HCT116 (cell line): ENCODE results near the gene SLC2A4. TPM values are rescaled to one million over a fixed set of nuclear protein-coding genes. Genes with fewer than 3 reads are reported as not detected.

Experiments used
- ATAC-seq: fragments of 200-7000 bp; cut with Tn5 transposase; 2 replicates; pipeline ENCODE4 v1.9.1; 2020; ENCODE audit warnings: mild to moderate bottlenecking, moderate library complexity
- BruUV-seq: library from RNA; stranded (reverse); fragments of 400-500 nt; replicated peaks from 2 replicates; lab custom pipeline; 2021; lab: Mats Ljungman, UMichigan
- CTCF ChIA-PET: fragments of 300-600 bp; sonication (Branson Sonifier 250); formaldehyde crosslinking; loops from one replicate; lab custom pipeline; 2021; ENCODE audit warnings: antibody characterized with exemption; lab: Charles Lee
- POLR2A ChIA-PET: fragments of 300-600, 350-600 bp; sonication (Branson Sonifier 250); formaldehyde crosslinking; loops from one replicate; lab custom pipeline; 2021; ENCODE audit warnings: antibody characterized with exemption; lab: Charles Lee
- RAD21 ChIA-PET, 2 experiments: fragments of 300-600 bp; sonication (Branson Sonifier 250); formaldehyde crosslinking; loops; one replicate each; lab custom pipeline; 2023; ENCODE audit warnings: low total read pairs in 2 of 2; ENCODE audit not compliant: uncharacterized antibody in 2 of 2, unreplicated experiment in 2 of 2, low non-redundant PET in 1 of 2; lab: Charles Lee
- DNase-seq: peaks from one replicate; pipeline ENCODE4 v3.0.0-alpha.2; 2010; ENCODE audit warnings: low read depth, low spot score
- H2AFZ ChIP-seq: fragments of 200-600 bp; shearing (Covaris generic), sonication (generic); 2 replicates; pipeline ENCODE4 v1.6.1; 2017; ENCODE audit warnings: low read depth, mixed run types, mixed read lengths, antibody characterized with exemption, low read length; ENCODE audit not compliant: poor library complexity, severe bottlenecking
- H3K27ac ChIP-seq: 2 replicates; pipeline ENCODE4 v1.5.1; 2012; ENCODE audit warnings: low read depth, low read length
- H3K27me3 ChIP-seq: fragments of 200-600 bp; sonication (generic); 2 replicates; pipeline ENCODE4 v1.6.1; 2016; ENCODE audit warnings: mixed run types, low read length, mixed read lengths; ENCODE audit not compliant: insufficient read depth
- H3K36me3 ChIP-seq, 2 experiments: fragments of 200-500 bp in 1 of 2; fragments of 200-600 bp in 1 of 2; sonication (Bioruptor generic) in 1 of 2; sonication (generic) in 1 of 2; 2 replicates each; pipeline versions ENCODE4 v1.5.1 to v1.6.1; 2014 to 2016; ENCODE audit warnings: low read length in 2 of 2, inconsistent platforms in 1 of 2, mixed read lengths in 1 of 2, mixed run types in 1 of 2; ENCODE audit not compliant: insufficient read depth in 2 of 2, control insufficient read depth in 1 of 2
- H3K4me1 ChIP-seq, 2 experiments: fragments of 200-600 bp in 1 of 2; sonication (generic) in 1 of 2; 2 replicates each; pipeline versions ENCODE4 v1.5.1 to v1.6.1; 2012 to 2017; ENCODE audit warnings: low read length in 2 of 2, inconsistent platforms in 1 of 2, mild to moderate bottlenecking in 1 of 2, mixed read lengths in 1 of 2, mixed run types in 1 of 2, moderate library complexity in 1 of 2; ENCODE audit not compliant: insufficient read depth in 2 of 2, control insufficient read depth in 1 of 2
- H3K4me2 ChIP-seq: fragments of 200-600 bp; sonication (generic); 2 replicates; pipeline ENCODE4 v1.6.1; 2017; ENCODE audit warnings: mixed run types, low read length, mixed read lengths
- H3K4me3 ChIP-seq, 2 experiments: fragments of 200-600 bp in 1 of 2; sonication (generic) in 1 of 2; replicated peaks in 1 of 2; 2 replicates each; pipeline ENCODE4 v1.5.1; 2011 to 2016; ENCODE audit warnings: low read length in 2 of 2, control low read depth in 1 of 2, low read depth in 1 of 2, mild to moderate bottlenecking in 1 of 2, mixed read lengths in 1 of 2, mixed run types in 1 of 2
- H3K79me2 ChIP-seq: fragments of 200-600 bp; sonication (generic); 2 replicates; pipeline ENCODE4 v1.6.1; 2017; ENCODE audit warnings: mild to moderate bottlenecking, mixed run types, low read length, moderate library complexity, mixed read lengths; ENCODE audit not compliant: insufficient read depth
- H3K9ac ChIP-seq: fragments of 200-600 bp; sonication (generic); 2 replicates; pipeline ENCODE4 v1.6.1; 2016; ENCODE audit warnings: low read length, mixed read lengths
- H3K9me2 ChIP-seq: fragments of 200-600 bp; sonication (generic), shearing (Covaris generic); 2 replicates; pipeline ENCODE4 v1.6.1; 2017; ENCODE audit warnings: mixed run types, mild to moderate bottlenecking, moderate library complexity; ENCODE audit not compliant: insufficient read depth
- H3K9me3 ChIP-seq, 2 experiments: fragments of 200-500 bp in 1 of 2; fragments of 200-600 bp in 1 of 2; sonication (Bioruptor generic) in 1 of 2; sonication (generic) in 1 of 2; 2 replicates each; pipeline ENCODE4 v1.6.1; 2014 to 2017; ENCODE audit warnings: low read length in 2 of 2, mixed read lengths in 2 of 2, inconsistent platforms in 1 of 2, low read depth in 1 of 2, mild to moderate bottlenecking in 1 of 2, mixed run types in 1 of 2, moderate library complexity in 1 of 2; ENCODE audit not compliant: control insufficient read depth in 1 of 2, insufficient read depth in 1 of 2
- H4K20me1 ChIP-seq: fragments of 200-600 bp; sonication (generic), shearing (Covaris generic); 2 replicates; pipeline ENCODE4 v1.6.1; 2017; ENCODE audit warnings: mixed run types, mild to moderate bottlenecking, moderate library complexity; ENCODE audit not compliant: insufficient read depth
- ATF3 ChIP-seq: IDR thresholded peaks from 2 replicates; pipeline ENCODE4 v1.6.1; 2012
- EGR1 ChIP-seq: IDR thresholded peaks from 2 replicates; pipeline ENCODE4 v1.6.1; 2012; ENCODE audit warnings: low read depth
- EZH2phosphoT487 ChIP-seq: fragments of 200-600 bp; IDR thresholded peaks from 2 replicates; pipeline ENCODE4 v1.6.1; 2018; ENCODE audit warnings: antibody characterized with exemption, borderline replicate concordance
- POLR2AphosphoS5 ChIP-seq: IDR thresholded peaks from 2 replicates; pipeline ENCODE4 v1.6.1; 2011; ENCODE audit warnings: mild to moderate bottlenecking, low read depth, low read length, moderate library complexity
- RAD21 ChIP-seq: IDR thresholded peaks from 2 replicates; pipeline ENCODE4 v1.6.1; 2012; ENCODE audit warnings: low read depth, mild to moderate bottlenecking
- SP1 ChIP-seq: IDR thresholded peaks from 2 replicates; pipeline ENCODE4 v1.6.1; 2012; ENCODE audit warnings: low read depth
- TCF7L2 ChIP-seq: IDR thresholded peaks from 2 replicates; pipeline ENCODE4 v1.7.0; 2011; ENCODE audit warnings: borderline replicate concordance, inconsistent platforms; ENCODE audit not compliant: insufficient read depth, insufficient read length; ENCODE audit errors: extremely low read depth
- YY1 ChIP-seq: IDR thresholded peaks from 2 replicates; pipeline ENCODE4 v1.6.1; 2011; ENCODE audit warnings: low read length, low read depth, moderate library complexity, mild to moderate bottlenecking; ENCODE audit not compliant: insufficient replicate concordance; ENCODE audit errors: extremely low read depth
- ZBTB33 ChIP-seq: IDR thresholded peaks from 2 replicates; pipeline ENCODE4 v1.6.1; 2011; ENCODE audit warnings: mild to moderate bottlenecking, low read length, moderate library complexity; ENCODE audit not compliant: insufficient replicate concordance; ENCODE audit errors: extremely low read depth
- ZNF274 ChIP-seq: fragments of 200-500 bp; sonication (Bioruptor generic); IDR thresholded peaks from 2 replicates; pipeline ENCODE4 v1.6.1; 2014; ENCODE audit warnings: mild to moderate bottlenecking, low read depth, low read length, inconsistent platforms
- intact Hi-C: fragments of 100-400 bp; cut with micrococcal nuclease; formaldehyde crosslinking; loops from 2 replicates; pipeline ENCODE4 v1.10.0; 2022
- total RNA-seq: library from RNA; stranded (reverse); gene quantifications from one replicate; pipeline ENCODE4 v1.2.1, GENCODE V29; 2021; ENCODE audit not compliant: unreplicated experiment

The SLC2A4 gene
- total RNA-seq, 1 experiment from 2014 or later, result 2.5 TPM

GRCh38 chr17:7318121-7318860, 36.8 kb downstream of the SLC2A4 start:
- ChIA-PET POLR2A (no interaction called here), CTCF (no interaction called here), RAD21 (no interaction called here)
- DNase-seq (no peak), ATAC-seq (no peak)
- Histone ChIP-seq H3K27me3 (no peaks in the 10 kb centered on the region), H3K9me3 (no peaks in the 10 kb centered on the region), H3K4me2 (no peak overlapping the region), H3K27ac (0 out of 2 replicates have a peak overlapping the region, but pooled peaks have one; percentile 18), H3K4me3 (no peak overlapping the region), H3K9me2 (no peaks in the 10 kb centered on the region), H3K9ac (no peak overlapping the region), H4K20me1 (0 out of 2 replicates have a peak, but pooled peaks cover 4% of the 10 kb centered on the region), H3K79me2 (peaks cover 16% of the 10 kb centered on the region), H3K36me3 (peaks cover 25 to 49% of the 10 kb centered on the region in 2 experiments; a peak in 3 of 4 replicates), H3K4me1 (peaks cover 13 to 24% of the 10 kb centered on the region in 2 experiments), H2AFZ (no peak overlapping the region)
- TF ChIP-seq ATF3, result no peak
- TF ChIP-seq POLR2AphosphoS5, result no peak
- TF ChIP-seq RAD21, result no peak
- no peak for TF ChIP-seq ZBTB33
- no peak for TF ChIP-seq EGR1
- no peak for TF ChIP-seq ZNF274
- TF ChIP-seq YY1, result no peak
- TF ChIP-seq SP1, result no peak
- no peak for TF ChIP-seq TCF7L2
- no peak for TF ChIP-seq EZH2phosphoT487
- intact Hi-C loops, result no loop called here
- BruUV-seq, result no TSS peak
